HepG2 (cell line): ENCODE data around the gene NPPA. TPM values are rescaled to one million over a fixed set of nuclear protein-coding genes. Genes with fewer than 3 reads are reported as not detected.
A peak's percentile ranks its signal among the peaks of the same experiment; 100 is the strongest.

Source experiments
- DNMT3B ChIP-seq: conservative IDR thresholded peaks from 2 replicates; pipeline ENCODE4 v1.6.1; 2016; ENCODE audit warnings: missing biosample characterization, control low read depth
- EED ChIP-seq: sonication (generic); formaldehyde crosslinking; IDR thresholded peaks from 2 replicates; pipeline ENCODE4 v1.5.0; 2020; ENCODE audit warnings: mild to moderate bottlenecking, missing genetic modification reagents
- FOXM1 ChIP-seq: sonication (generic); formaldehyde crosslinking; IDR thresholded peaks from 2 replicates; pipeline ENCODE4 v1.5.0; 2020; ENCODE audit warnings: missing genetic modification reagents
- FOXP1 ChIP-seq, 2 experiments: fragments of 450-650 bp in 1 of 2; IDR thresholded peaks; 2 replicates each; pipeline ENCODE4 v1.6.1; 2017 to 2018; ENCODE audit warnings: antibody characterized with exemption in 1 of 2
- LRRFIP1 ChIP-seq: sonication (generic); formaldehyde crosslinking; conservative IDR thresholded peaks from 2 replicates; pipeline ENCODE4 v1.4.0; 2020; ENCODE audit warnings: missing genetic modification reagents
- MIER2 ChIP-seq: IDR thresholded peaks from 2 replicates; pipeline ENCODE4 v1.6.1; 2016; ENCODE audit warnings: missing biosample characterization, missing genetic modification reagents
- MXD4 ChIP-seq: IDR thresholded peaks from 2 replicates; pipeline ENCODE4 v1.6.1; 2016; ENCODE audit warnings: mild to moderate bottlenecking, missing biosample characterization, missing genetic modification reagents
- MZF1 ChIP-seq: sonication (generic); formaldehyde crosslinking; IDR thresholded peaks from 2 replicates; pipeline ENCODE4 v1.8.1; 2023; ENCODE audit warnings: mild to moderate bottlenecking, missing genetic modification reagents, borderline replicate concordance
- PRDM15 ChIP-seq: sonication (generic); formaldehyde crosslinking; IDR thresholded peaks from 2 replicates; pipeline ENCODE4 v1.4.0; 2020; ENCODE audit warnings: missing genetic modification reagents
- SMYD3 ChIP-seq: sonication (generic); formaldehyde crosslinking; IDR thresholded peaks from 2 replicates; pipeline ENCODE4 v1.8.1; 2023; ENCODE audit warnings: mild to moderate bottlenecking, missing genetic modification reagents
- TEAD2 ChIP-seq: sonication (generic); formaldehyde crosslinking; IDR thresholded peaks from 2 replicates; pipeline ENCODE4 v1.9.0; 2021; ENCODE audit warnings: missing genetic modification reagents
- ZFP82 ChIP-seq: sonication (generic); formaldehyde crosslinking; IDR thresholded peaks from 2 replicates; pipeline ENCODE4 v1.5.1; 2020; ENCODE audit warnings: mild to moderate bottlenecking, missing genetic modification reagents, borderline replicate concordance
- ZNF260 ChIP-seq: sonication (generic); formaldehyde crosslinking; IDR thresholded peaks from 2 replicates; pipeline ENCODE4 v1.4.0; 2020; ENCODE audit warnings: missing genetic modification reagents, low read depth, mild to moderate bottlenecking, borderline replicate concordance
- ZNF282 ChIP-seq: fragments of 450-650 bp; IDR thresholded peaks from 2 replicates; pipeline ENCODE4 v1.6.1; 2018; ENCODE audit not compliant: partially characterized antibody
- ZNF30 ChIP-seq: sonication (generic); formaldehyde crosslinking; IDR thresholded peaks from 2 replicates; pipeline ENCODE4 v1.5.0; 2020; ENCODE audit warnings: mild to moderate bottlenecking, missing genetic modification reagents
- ZNF468 ChIP-seq: sonication (generic); formaldehyde crosslinking; IDR thresholded peaks from 2 replicates; pipeline ENCODE4 v1.8.0; 2022; ENCODE audit warnings: mild to moderate bottlenecking, moderate library complexity, missing genetic modification reagents
- ZNF570 ChIP-seq: sonication (generic); formaldehyde crosslinking; IDR thresholded peaks from 2 replicates; pipeline ENCODE4 v1.4.0; 2020; ENCODE audit warnings: mild to moderate bottlenecking, missing genetic modification reagents, borderline replicate concordance
- ZNF674 ChIP-seq: sonication (generic); formaldehyde crosslinking; IDR thresholded peaks from 2 replicates; pipeline ENCODE4 v1.5.0; 2020; ENCODE audit warnings: low read depth, mild to moderate bottlenecking, missing genetic modification reagents
- ZNF704 ChIP-seq: sonication (generic); formaldehyde crosslinking; IDR thresholded peaks from 2 replicates; pipeline ENCODE4 v1.8.1; 2023; ENCODE audit warnings: mild to moderate bottlenecking, inconsistent platforms, moderate library complexity, missing genetic modification reagents, borderline replicate concordance
- ZNF713 ChIP-seq: sonication (generic); formaldehyde crosslinking; IDR thresholded peaks from 2 replicates; pipeline ENCODE4 v1.4.0; 2020; ENCODE audit warnings: mild to moderate bottlenecking, missing genetic modification reagents
- ZNF841 ChIP-seq: sonication (generic); formaldehyde crosslinking; IDR thresholded peaks from 2 replicates; pipeline ENCODE4 v1.8.1; 2023; ENCODE audit warnings: missing genetic modification reagents, borderline replicate concordance
- ZNF878 ChIP-seq: sonication (generic); formaldehyde crosslinking; IDR thresholded peaks from 2 replicates; pipeline ENCODE4 v1.8.1; 2023; ENCODE audit warnings: mild to moderate bottlenecking, missing genetic modification reagents, moderate library complexity
- polyA plus RNA-seq, 8 experiments: library from polyadenylated mRNA; depleted of rRNA in 3 of 8; stranded (reverse) in 7 of 8; unstranded in 1 of 8; fragments of >200 nt; fragmentation: Illumina TruSeq in 4 of 8; extraction: Trizol in 4 of 8; gene quantifications; 2 replicates each; pipeline versions ENCODE4 v1.2.1 to v1.2.3, GENCODE V29; 2011 to 2016; ENCODE audit warnings: low read depth in 4 of 8, missing spikeins in 1 of 8, mixed read lengths in 1 of 8; ENCODE audit not compliant: insufficient read depth in 1 of 8
- total RNA-seq, 5 experiments: library from RNA; depleted of rRNA; stranded (reverse); fragments of >200 nt; fragmentation: Illumina TruSeq; extraction: Trizol; gene quantifications; 2 replicates each; pipeline ENCODE4 v1.2.3, GENCODE V29; 2016; ENCODE audit warnings: low read depth in 1 of 5

The NPPA gene
- total and polyA plus RNA-seq, 2 of the 13 experiments (the other 11 are each of a cell fraction or from before 2014, with no cell fraction given), result not detected

GRCh38 chr1:11858968-11859871 is 11.6 kb upstream of the NPPA start (continued):
- TF ChIP-seq PRDM15 (peak; percentile 57), MZF1 (CRISPR knock-in tag) (no peak), ZFP82 (CRISPR knock-in tag) (no peak), ZNF704 (CRISPR knock-in tag) (peak; percentile 69; the same call in 1 of the 2 replicates), MXD4 (CRISPR knock-in tag) (peak; percentile 96), ZNF841 (CRISPR knock-in tag) (peak; percentile 92; the same call in 1 of the 2 replicates), FOXP1 (IDR thresholded peaks at IDR 0.05) (no peak), FOXP1 (CRISPR knock-in tag; IDR thresholded peaks at IDR 0.05) (0 out of 2 replicates have a peak, but pooled peaks have one; percentile 20), ZNF282 (no peak), ZNF570 (CRISPR knock-in tag) (0 out of 2 replicates have a peak, but pooled peaks have one; percentile 79), MIER2 (CRISPR knock-in tag) (peak; percentile 99), FOXM1 (CRISPR knock-in tag) (peak; percentile 88), ZNF260 (CRISPR knock-in tag) (no peak), SMYD3 (CRISPR knock-in tag) (0 out of 2 replicates have a peak, but pooled peaks have one; percentile 83), ZNF468 (CRISPR knock-in tag) (peak; percentile 96), TEAD2 (CRISPR knock-in tag) (0 out of 2 replicates have a peak, but pooled peaks have one; percentile 85), EED (CRISPR knock-in tag) (peak; percentile 65; the same call in 1 of the 2 replicates), ZNF878 (CRISPR knock-in tag) (peak; percentile 93), ZNF674 (peak; percentile 80; the same call in 1 of the 2 replicates), ZNF30 (CRISPR knock-in tag) (peak; percentile 75; the same call in 1 of the 2 replicates), DNMT3B (CRISPR knock-in tag) (peak; percentile 98), ZNF713 (CRISPR knock-in tag) (no peak), LRRFIP1 (CRISPR knock-in tag) (peak; percentile 97)
